A549 (cell line): ENCODE measurements around the gene XRCC4. TPM values are rescaled to one million over a fixed set of nuclear protein-coding genes. Genes with fewer than 3 reads are reported as not detected.

Experiments used
- ATAC-seq, 2 experiments: fragments of 200-7000 bp in 1 of 2; fragments of >200 bp in 1 of 2; cut with Nextera tagmentation in 1 of 2; cut with Tn5 transposase in 1 of 2; 3 replicates each; pipeline versions ENCODE4 v1.8.0 to v1.9.1; 2018 to 2020; ENCODE audit warnings: mild to moderate bottlenecking in 1 of 2, moderate library complexity in 1 of 2
- CTCF ChIA-PET: fragments of 300-600 bp; sonication (Branson Sonifier 250); formaldehyde crosslinking; extraction: SDS; loops from one replicate; lab custom pipeline; 2021; ENCODE audit warnings: antibody characterized with exemption, inconsistent platforms; lab: Yijun Ruan, JAX
- POLR2A ChIA-PET: fragments of 350-600 bp; formaldehyde crosslinking; extraction: SDS; loops from one replicate; lab custom pipeline; 2021; ENCODE audit warnings: antibody characterized with exemption, inconsistent platforms; lab: Yijun Ruan, JAX
- DNase-seq, 2 experiments: peaks; one replicate each; pipeline versions ENCODE4 v3.0.0 to v3.0.0-alpha.2; 2011 to 2016; ENCODE audit warnings: low read depth in 1 of 2, low spot score in 1 of 2
- FAIRE-seq: peaks from 2 replicates; lab custom pipeline; 2011; peaks lifted over from hg19 to GRCh38; lab: Jason Lieb, UNC
- H3K27ac ChIP-seq, 2 experiments: fragments of >200 bp; sonication (Bioruptor Twin); formaldehyde crosslinking; 3 replicates each; pipeline ENCODE4 v1.5.1; 2016 to 2017
- H3K4me1 ChIP-seq: fragments of >200 bp; sonication (Bioruptor Twin); formaldehyde crosslinking; 3 replicates; pipeline ENCODE4 v1.6.1; 2016
- H3K4me2 ChIP-seq: fragments of >200 bp; sonication (Bioruptor Twin); formaldehyde crosslinking; 3 replicates; pipeline ENCODE4 v1.6.1; 2016
- H3K4me3 ChIP-seq: fragments of >200 bp; sonication (Bioruptor Twin); formaldehyde crosslinking; 3 replicates; pipeline ENCODE4 v1.5.1; 2016
- H3K9me3 ChIP-seq: fragments of >200 bp; sonication (Bioruptor Twin); formaldehyde crosslinking; 3 replicates; pipeline ENCODE4 v1.6.1; 2016
- BHLHE40 ChIP-seq: IDR thresholded peaks from 2 replicates; pipeline ENCODE4 v1.6.1; 2012; ENCODE audit warnings: low read depth, low read length, inconsistent platforms
- CBX8 ChIP-seq: fragments of 200-600 bp; sonication (generic); IDR thresholded peaks from 2 replicates; pipeline ENCODE4 v1.6.1; 2016
- E2F6 ChIP-seq: IDR thresholded peaks from 2 replicates; pipeline ENCODE4 v1.6.1; 2012; ENCODE audit warnings: low read depth, borderline replicate concordance
- FOSL2 ChIP-seq, 2 experiments: fragments of 450-650 bp in 1 of 2; fragments of >200 bp in 1 of 2; sonication (Bioruptor Twin) in 1 of 2; formaldehyde crosslinking; IDR thresholded peaks; 2 replicates each; pipeline versions ENCODE4 v1.5.0 to v1.6.1; 2016 to 2020; ENCODE audit warnings: mild to moderate bottlenecking in 1 of 2, moderate library complexity in 1 of 2
- FOXS1 ChIP-seq: fragments of 250-450 bp; sonication (Bioruptor Pico); IDR thresholded peaks from 2 replicates; pipeline ENCODE4 v1.5.0; 2020; ENCODE audit warnings: mild to moderate bottlenecking, moderate library complexity
- HOXB5 ChIP-seq: fragments of 250-450 bp; sonication (Bioruptor Pico); IDR thresholded peaks from 2 replicates; pipeline ENCODE4 v1.5.0; 2020; ENCODE audit warnings: mild to moderate bottlenecking, moderate library complexity
- KDM1A ChIP-seq: fragments of 200-600 bp; sonication (generic); IDR thresholded peaks from 2 replicates; pipeline ENCODE4 v1.6.1; 2016; ENCODE audit warnings: low read depth, mild to moderate bottlenecking
- KDM5A ChIP-seq: fragments of 200-600 bp; sonication (generic); IDR thresholded peaks from 2 replicates; pipeline ENCODE4 v1.6.1; 2016; ENCODE audit warnings: antibody characterized with exemption, mild to moderate bottlenecking
- MAFK ChIP-seq: fragments of 450-650 bp; IDR thresholded peaks from 2 replicates; pipeline ENCODE4 v1.6.1; 2014; ENCODE audit not compliant: partially characterized antibody
- PBX3 ChIP-seq: IDR thresholded peaks from 2 replicates; pipeline ENCODE4 v1.6.1; 2012
- PHF8 ChIP-seq: fragments of 200-600 bp; sonication (generic); IDR thresholded peaks from 2 replicates; pipeline ENCODE4 v1.6.1; 2016; ENCODE audit warnings: low read depth, mild to moderate bottlenecking, antibody characterized with exemption, moderate library complexity, borderline replicate concordance
- POLR2A ChIP-seq: IDR thresholded peaks from 2 replicates; pipeline ENCODE4 v1.6.1; 2012; ENCODE audit warnings: mild to moderate bottlenecking, low read length
- POLR2AphosphoS2 ChIP-seq: conservative IDR thresholded peaks from 2 replicates; pipeline ENCODE4 v1.6.1; 2012; ENCODE audit warnings: low read length, improper control_type of control experiment, inconsistent platforms
- RAD21 ChIP-seq, 2 experiments: fragments of >200 bp in 1 of 2; sonication (Bioruptor Twin) in 1 of 2; formaldehyde crosslinking in 1 of 2; IDR thresholded peaks in 1 of 2; conservative IDR thresholded peaks in 1 of 2; 2 replicates in 1 of 2; 3 replicates in 1 of 2; pipeline ENCODE4 v1.6.1; 2012 to 2018; ENCODE audit warnings: inconsistent platforms in 1 of 2
- RCOR1 ChIP-seq: fragments of 150-350 bp; IDR thresholded peaks from 2 replicates; pipeline ENCODE4 v1.6.1; 2014; ENCODE audit warnings: antibody characterized with exemption, low read length, low read depth
- RNF2 ChIP-seq: fragments of 200-600 bp; sonication (generic); IDR thresholded peaks from 2 replicates; pipeline ENCODE4 v1.6.1; 2016; ENCODE audit warnings: low read depth, mild to moderate bottlenecking, antibody characterized with exemption, moderate library complexity, borderline replicate concordance
- USF2 ChIP-seq: fragments of 450-650 bp; IDR thresholded peaks from 2 replicates; pipeline ENCODE4 v1.6.1; 2014; ENCODE audit warnings: antibody characterized with exemption
- ZSCAN20 ChIP-seq: fragments of 250-450 bp; sonication (Bioruptor Pico); IDR thresholded peaks from 2 replicates; pipeline ENCODE4 v1.8.0; 2022; ENCODE audit warnings: mild to moderate bottlenecking, moderate library complexity
- WGBS: methylation state at CpG from one replicate; pipeline ENCODE4 v1.1.6; 2017; ENCODE audit errors: missing lambda C conversion rate; 5-methylcytosine and 5-hydroxymethylcytosine counted together
- polyA plus RNA-seq, 4 experiments: library from polyadenylated mRNA; depleted of rRNA in 3 of 4; stranded (reverse); fragments of >200 nt; fragmentation: RNase III in 1 of 4; extraction: RNeasy Plus Mini Kit Qiagen cat#74134 plus additional on column Dnase treatment in 1 of 4; gene quantifications; 2 replicates in 3 of 4; 3 replicates in 1 of 4; pipeline ENCODE4 v1.2.3, GENCODE V29; 2011 to 2017
- TF ChIP-seq, protein P1 (sequence below): fragments of 150-350 bp; IDR thresholded peaks from 2 replicates; pipeline ENCODE4 v1.6.1; 2014; ENCODE audit warnings: low read depth, mild to moderate bottlenecking, low read length

The XRCC4 gene
- polyA plus RNA-seq, 2 of the 4 experiments (the other 2 are of a cell fraction), result 14.3 to 14.8 TPM

GRCh38 chr5:83034036-83034435 is 43.3 kb upstream of the XRCC4 start (continued):
- TF ChIP-seq E2F6 (no peak), RCOR1 (no peak), KDM1A (no peak), MAFK (no peak), ZSCAN20 (CRISPR knock-in tag) (no peak), RAD21 (conservative IDR thresholded peaks at IDR 0.05 in 1 of 2, IDR thresholded peaks at IDR 0.05 in 1 of 2) (no peak), USF2 (no peak)
- TF ChIP-seq, protein P1, sequence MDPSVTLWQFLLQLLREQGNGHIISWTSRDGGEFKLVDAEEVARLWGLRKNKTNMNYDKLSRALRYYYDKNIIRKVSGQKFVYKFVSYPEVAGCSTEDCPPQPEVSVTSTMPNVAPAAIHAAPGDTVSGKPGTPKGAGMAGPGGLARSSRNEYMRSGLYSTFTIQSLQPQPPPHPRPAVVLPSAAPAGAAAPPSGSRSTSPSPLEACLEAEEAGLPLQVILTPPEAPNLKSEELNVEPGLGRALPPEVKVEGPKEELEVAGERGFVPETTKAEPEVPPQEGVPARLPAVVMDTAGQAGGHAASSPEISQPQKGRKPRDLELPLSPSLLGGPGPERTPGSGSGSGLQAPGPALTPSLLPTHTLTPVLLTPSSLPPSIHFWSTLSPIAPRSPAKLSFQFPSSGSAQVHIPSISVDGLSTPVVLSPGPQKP, result no peak

DNA sequence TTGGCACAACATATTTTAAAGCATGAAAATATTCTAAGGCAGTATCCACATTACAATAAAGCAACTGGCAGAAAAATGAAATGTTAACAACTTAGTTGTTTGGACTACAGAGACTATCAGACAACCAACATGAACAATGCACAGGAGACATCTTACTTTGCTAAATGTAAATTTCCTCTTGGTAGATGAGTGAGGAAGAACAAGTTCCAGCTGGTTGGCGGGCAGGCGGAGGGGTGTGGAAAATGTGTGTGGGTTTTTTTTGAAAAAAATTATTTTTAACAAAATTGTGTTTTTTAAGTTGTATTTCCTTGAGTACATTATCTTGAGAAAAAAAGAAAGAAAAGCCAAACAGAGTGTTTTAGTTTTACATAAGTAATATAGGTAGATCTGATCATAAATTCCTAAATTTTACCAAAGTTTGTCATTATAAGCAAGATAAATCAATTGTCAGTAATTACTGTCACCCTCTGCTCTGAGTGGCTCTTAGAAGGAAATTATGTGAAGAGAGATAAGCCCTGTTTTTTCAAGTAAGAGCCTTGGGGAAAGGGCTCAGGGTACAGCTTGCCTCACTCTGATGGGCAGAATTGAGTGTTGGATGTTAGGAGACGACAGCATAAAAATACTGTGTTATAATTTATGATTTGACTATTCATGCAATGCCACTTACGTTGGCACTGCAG is 42.7 kb upstream of the XRCC4 start:
- 84% methylated on average over 4 of the region's 4 CpGs for WGBS
- Histone ChIP-seq H3K9me3 (no peaks in the 10 kb centered on the region), H3K4me3 (no peak overlapping the region), H3K27ac (no peak overlapping the region), H3K4me2 (no peak overlapping the region), H3K4me1 (0 out of 3 replicates have a peak, but pooled peaks cover 5% of the 10 kb centered on the region)
- FAIRE-seq (no peak), ATAC-seq (no peak), DNase-seq (no peak)
- TF ChIP-seq POLR2AphosphoS2 (no peak), HOXB5 (no peak), CBX8 (no peak), FOSL2 (IDR thresholded peaks at IDR 0.05) (no peak), FOSL2 (CRISPR knock-in tag; IDR thresholded peaks at IDR 0.05) (no peak), FOXS1 (CRISPR knock-in tag) (no peak), POLR2A (no peak), KDM5A (no peak), RNF2 (no peak), BHLHE40 (no peak)
- ChIA-PET CTCF (no interaction called here), POLR2A (no interaction called here)

DNA sequence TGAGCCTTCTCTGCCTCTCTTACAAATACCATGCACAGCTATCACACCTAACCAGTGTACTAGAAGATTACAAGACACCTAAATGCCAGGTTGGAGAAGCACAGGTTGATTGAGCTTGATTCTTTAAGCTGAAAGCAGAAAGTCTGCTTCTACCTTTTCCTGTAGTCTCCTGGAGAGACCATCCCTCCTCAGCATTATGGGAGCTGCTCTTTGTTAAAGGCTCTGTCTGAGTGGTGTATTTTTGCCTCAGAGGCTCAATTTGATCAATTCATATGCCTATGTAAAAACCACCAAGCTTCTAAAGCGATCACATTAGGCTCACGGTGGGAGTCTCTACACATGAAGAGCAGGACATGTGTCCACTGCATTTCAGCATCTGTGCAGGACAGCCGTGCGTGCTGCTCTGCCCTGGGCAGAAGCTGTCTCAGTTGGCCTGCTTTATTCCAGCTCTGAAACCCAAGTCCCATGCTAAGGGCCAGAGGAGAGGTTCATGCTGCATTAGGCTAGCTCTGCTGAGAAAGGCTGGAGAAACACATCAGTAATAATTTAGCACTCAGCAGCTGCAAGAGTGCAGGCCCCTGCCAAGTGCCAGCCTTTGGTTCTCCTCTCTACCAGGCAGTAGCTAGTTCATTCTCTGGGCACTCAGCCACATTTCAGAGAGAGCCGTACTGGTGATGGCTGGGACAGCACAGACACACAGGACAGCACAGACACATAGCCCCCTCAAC is 41.8 kb upstream of the XRCC4 start:
- TF ChIP-seq PBX3, result no peak
- TF ChIP-seq PHF8, result no peak
- TF ChIP-seq HOXB5, result no peak
- no peak overlapping the region for H3K4me3 ChIP-seq
- no peaks in the 10 kb centered on the region for H3K9me3 ChIP-seq
- H3K4me2 ChIP-seq, result no peak overlapping the region
- WGBS, result 86% methylated on average over 4 of the region's 5 CpGs
- ATAC-seq (peak in 1 of 2 experiments; percentile 30; a peak in 2 of 6 replicates), DNase-seq (no peak), FAIRE-seq (no peak)
- H3K27ac ChIP-seq, result no peak overlapping the region
- H3K4me1 ChIP-seq, result no peaks in the 10 kb centered on the region
- POLR2A ChIA-PET, result no interaction called here
- CTCF ChIA-PET, result interaction anchor here (0.6 to 1.3 kb wide), 3 partner anchors 9 to 1258 kb away, joined by 3 to 4 read pairs (median 4); no protein-coding TSS in a partner anchor
